ENCODE measurements around the gene CMSS1.

Gene CMSS1

GRCh38 chr3:100059472-100059871 lies 241.8 kb downstream of the CMSS1 start:
- no peak for DNase-seq (ENCODE audit: low read depth)

- no peak for DNase-seq (ENCODE audit: low read depth)
These were observed 243.2 kb downstream of the CMSS1 start for GRCh38 chr3:100060685-100061484.

- no peak for DNase-seq (ENCODE audit: low read depth)
These were observed 245.0 kb downstream of the CMSS1 start for GRCh38 chr3:100062665-100063064.

DNA sequence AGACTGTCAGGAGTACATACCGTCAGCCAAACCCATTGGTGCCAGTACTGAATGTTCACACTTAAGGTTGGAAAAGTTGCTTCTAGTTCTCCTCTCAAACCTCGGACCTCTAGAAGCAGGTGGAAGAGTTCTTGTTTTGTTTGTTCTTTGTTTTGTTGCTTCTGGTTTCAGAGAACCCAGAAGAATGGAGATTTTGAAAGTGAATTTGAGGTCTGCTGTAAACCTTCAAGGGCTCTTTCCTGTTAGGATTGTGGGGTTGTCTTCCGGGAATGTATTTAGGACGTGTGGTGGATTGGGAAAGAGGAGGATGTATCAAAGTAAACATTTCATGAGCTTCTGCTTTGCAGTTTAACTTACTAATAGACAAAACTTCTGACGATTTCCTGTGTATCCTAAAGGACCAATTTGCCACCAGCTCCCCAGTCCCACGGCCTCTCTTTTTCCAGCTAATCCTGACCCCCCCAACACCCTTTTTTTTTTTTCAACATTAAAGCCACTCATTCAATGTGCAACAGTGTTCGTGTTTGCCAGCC lies 246.3 kb downstream of the CMSS1 start:
- no peak for DNase-seq (ENCODE audit: low read depth)

GRCh38 chr3:100067589-100067988 lies 249.9 kb downstream of the CMSS1 start:
- DNase-seq (ENCODE audit: low read depth), result no peak

GRCh38 chr3:100068826-100069225 lies 251.2 kb downstream of the CMSS1 start:
- peak; percentile 67 for DNase-seq (ENCODE audit: low read depth)

GRCh38 chr3:100069472-100069871 lies 251.8 kb downstream of the CMSS1 start:
- DNase-seq (ENCODE audit: low read depth), result no peak

GRCh38 chr3:100072326-100073048 lies 254.8 kb downstream of the CMSS1 start:
- DNase-seq (ENCODE audit: low read depth), result no peak

DNA sequence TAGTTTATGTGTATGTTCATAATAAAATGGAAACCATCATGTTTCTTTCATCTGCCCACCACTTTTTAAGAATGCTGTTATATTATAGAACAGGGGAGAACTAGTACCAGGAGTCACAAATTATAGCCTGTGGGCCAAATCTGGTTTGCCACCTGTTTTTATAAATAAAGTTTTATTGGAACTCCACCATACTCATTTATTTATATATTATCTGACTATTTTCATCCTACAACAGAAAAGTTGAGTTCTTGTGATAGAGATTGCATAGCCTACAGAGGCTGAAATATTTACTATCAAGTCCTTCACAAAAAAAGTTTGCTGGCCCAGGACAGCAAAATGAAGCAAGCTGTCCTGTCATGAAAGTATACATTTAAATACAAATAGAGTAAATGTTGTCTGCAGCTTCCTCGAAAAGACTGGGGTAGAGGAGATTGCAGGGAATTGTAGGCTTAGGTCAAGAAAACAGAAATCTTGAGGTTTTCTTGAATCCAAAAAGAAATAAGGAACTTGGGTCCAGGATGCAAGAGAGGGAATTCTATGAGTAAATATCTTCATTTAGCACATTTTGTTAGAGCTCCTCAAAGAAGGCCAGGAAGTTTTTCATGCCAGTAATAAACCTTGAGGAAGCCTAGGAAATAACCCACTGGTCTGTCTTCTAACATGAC lies 255.5 kb downstream of the CMSS1 start:
- DNase-seq (ENCODE audit: low read depth), result no peak

DNA sequence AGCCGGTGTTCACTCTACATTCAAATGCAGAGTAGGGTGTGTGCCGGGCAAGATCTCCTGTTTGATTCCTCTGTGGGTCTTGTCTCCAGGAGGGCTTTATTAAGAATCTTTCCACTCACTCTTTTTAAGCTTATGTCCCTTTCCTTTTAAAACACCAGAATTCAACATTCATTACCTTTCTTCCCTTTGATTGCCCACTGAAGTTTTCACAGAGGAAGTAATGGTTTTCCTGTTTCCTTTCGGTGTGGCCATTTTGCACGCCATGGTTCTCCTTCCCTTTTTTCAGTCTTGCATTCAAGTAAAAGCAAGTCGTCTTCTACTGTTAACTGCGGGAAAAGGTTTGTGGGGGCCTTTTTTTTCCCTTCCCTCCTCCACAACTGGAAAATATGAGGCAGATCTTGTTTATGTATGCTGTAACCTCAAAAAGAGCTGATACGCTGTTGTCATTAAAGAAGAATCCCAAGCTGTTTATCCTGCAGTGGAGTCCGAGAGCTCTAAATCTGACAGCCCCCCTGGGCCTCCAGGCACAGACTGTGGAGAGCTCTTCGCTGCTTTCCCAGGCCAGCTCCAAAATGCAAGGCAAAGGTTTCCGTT lies 256.1 kb downstream of the CMSS1 start:
- DNase-seq (ENCODE audit: low read depth), result no peak

DNA sequence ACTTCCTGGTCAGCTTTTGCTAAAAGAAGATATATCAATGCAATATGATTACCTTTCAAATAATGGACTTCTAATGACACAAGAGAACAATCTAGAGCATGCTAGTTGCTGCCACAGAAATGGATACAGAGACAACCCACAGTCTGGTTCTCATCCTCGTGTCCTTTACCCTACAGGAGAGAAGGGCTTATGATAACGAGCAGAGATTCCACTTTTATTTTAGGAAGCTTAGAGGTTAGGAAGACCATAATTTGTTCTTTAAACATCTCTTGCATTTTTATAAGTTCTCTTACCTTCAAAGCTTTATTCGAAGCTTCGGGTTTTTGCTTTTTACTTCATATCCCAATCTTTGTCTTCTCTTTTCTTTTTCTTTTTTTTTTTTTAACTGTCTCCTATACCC lies 257.5 kb downstream of the CMSS1 start:
- DNase-seq (ENCODE audit: low read depth), result no peak

- DNase-seq (ENCODE audit: low read depth), result no peak
These were observed 258.4 kb downstream of the CMSS1 start for GRCh38 chr3:100075851-100076730.

DNA sequence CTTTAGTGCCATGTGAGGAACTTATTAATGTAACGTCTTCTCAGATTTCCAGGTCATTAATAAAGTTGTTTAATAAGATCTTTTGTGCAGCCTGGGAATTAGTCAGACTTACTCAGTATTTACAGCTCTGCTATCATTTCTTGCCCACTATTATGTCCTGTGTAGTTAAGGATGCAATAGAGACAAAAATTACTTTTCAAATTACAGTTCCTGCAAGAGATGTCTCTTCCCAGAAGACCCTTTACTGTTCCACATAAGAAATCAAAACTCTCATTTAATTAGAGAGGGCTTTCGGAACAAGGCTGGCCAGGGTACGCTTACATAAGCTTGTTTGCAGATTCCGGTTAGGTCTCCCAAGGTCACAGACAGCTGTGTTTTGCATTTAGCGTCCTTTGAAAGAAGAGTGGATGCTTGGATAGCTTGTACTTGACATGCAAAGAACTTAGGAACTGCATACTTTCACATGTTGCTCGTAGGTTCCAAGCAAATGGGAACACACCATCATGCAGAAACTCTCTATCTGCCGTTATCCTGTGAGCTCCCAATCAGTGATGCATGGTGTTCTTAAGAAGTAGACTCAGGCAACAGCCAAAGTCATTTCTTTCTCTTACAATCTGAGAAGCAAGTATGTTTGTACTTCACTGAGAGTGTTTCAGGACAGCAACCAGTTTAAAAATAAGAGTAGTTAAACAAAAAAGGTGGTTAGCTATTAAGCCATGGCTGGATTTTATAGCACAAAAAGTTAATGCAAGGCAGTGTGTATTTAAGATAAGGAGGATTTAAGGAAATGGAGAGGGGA lies 259.3 kb downstream of the CMSS1 start:
- no peak for DNase-seq (ENCODE audit: low read depth)

- no peak for DNase-seq (ENCODE audit: low read depth)
These were observed 261.7 kb downstream of the CMSS1 start for GRCh38 chr3:100079328-100079727.

DNA sequence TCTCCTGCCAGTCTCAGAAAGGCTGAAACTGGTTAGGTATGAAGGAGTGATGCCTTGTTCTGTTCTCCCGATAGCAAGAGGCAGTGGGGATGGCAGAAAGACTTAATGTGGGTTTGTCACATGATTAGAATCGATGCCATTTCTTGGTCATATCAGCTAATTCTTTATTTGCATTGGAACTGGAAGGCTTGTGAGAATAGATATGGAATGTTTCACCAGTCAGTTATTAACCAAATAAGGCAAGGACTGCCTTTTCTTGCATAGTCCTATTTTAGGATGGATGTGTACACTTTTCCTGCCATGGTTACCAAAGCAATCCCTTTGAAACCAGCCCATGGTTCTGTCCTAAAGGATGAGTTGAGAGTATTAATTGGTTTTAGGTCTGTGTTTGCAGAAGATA lies 262.9 kb downstream of the CMSS1 start:
- no peak for DNase-seq (ENCODE audit: low read depth)

GRCh38 chr3:100081311-100081710 lies 263.6 kb downstream of the CMSS1 start:
- DNase-seq (ENCODE audit: low read depth), result no peak

DNA sequence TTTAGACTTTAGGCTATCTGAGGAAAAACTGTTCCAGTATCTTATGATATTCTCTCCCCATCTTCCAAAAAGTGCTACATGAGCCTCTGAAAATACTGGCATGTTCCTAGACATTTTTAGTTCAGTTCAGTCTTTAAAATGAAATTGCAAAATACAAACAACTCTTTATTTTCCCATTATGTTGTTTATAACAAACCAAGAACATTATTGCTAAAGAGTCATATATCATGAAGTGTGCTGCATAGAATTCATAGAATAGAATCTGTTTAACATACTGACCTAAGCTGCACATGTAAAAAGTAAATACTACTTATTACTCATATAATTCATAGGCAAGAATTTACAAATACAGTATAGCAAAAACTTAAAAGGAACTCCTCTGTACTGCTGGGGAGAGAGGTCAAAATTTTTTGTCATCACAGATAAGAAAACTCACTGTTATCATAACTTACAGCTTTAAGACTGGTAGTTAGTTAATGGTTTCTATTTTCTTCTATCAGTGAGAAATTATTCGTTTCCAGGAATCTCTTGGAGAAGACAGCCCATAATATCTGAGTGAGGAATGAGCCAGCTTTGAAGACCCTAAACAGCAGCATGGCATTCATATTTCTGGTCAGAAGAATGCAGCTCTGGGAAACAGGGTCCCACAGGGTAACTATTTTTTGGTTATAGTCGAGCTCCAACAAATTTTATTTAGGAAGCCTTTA lies 264.5 kb downstream of the CMSS1 start:
- DNase-seq (ENCODE audit: low read depth), result no peak

DNA sequence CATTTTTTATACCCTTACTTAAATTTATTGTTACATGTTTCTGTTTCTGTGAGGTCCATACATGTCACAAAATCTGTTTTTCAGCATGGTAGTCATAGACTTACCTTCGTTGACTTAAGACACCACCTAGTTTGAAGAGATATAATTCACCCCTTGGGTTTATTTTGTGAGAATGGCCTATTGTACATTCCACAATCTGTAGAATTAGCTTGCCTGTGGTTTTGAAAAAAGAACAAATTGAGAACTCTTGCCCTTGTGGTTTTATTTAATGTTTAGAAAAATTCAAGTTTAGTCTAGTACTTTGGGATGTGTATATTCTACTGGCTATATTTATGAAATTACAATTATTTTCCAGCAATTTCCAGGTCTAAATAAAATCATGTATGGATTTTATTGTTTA lies 265.1 kb downstream of the CMSS1 start:
- no peak for DNase-seq (ENCODE audit: low read depth)

GRCh38 chr3:100083209-100083608 lies 265.5 kb downstream of the CMSS1 start:
- DNase-seq (ENCODE audit: low read depth), result no peak
